HG02642 (cell line): Measurements from ENCODE around the gene ZNF665.
"Not testable (repeated sequence)": the region's sequence is repeated elsewhere in the genome, so short reads cannot be mapped to it uniquely, and the experiment has no call there.

Experiments
- ATAC-seq: cut with Tn5 transposase; IDR thresholded peaks from one replicate; pipeline ENCODE4 v1.9.1; 2021; ENCODE audit warnings: mild to moderate bottlenecking; ENCODE audit not compliant: unreplicated experiment, poor library complexity

The ZNF665 gene

GRCh38 chr19:53192771-53193534, at the start of gene ZNF665:
TSS of gene ZNF665 (minus strand) at chr19:53193358. CDS start at chr19:53182898, 10,460 bp downstream.
- ATAC-seq: peak; percentile 71

GRCh38 chr19:53237114-53237777, 44.1 kb upstream of the ZNF665 start:
- ATAC-seq: no peak

- ATAC-seq: no peak
Measured at GRCh38 chr19:53224606-53225005, 31.4 kb upstream of the ZNF665 start.

GRCh38 chr19:53222716-53223115, 29.6 kb upstream of the ZNF665 start:
- not testable (repeated sequence) for ATAC-seq

GRCh38 chr19:53212703-53213320, 19.7 kb upstream of the ZNF665 start:
- no peak for ATAC-seq

GRCh38 chr19:53211554-53211953, 18.4 kb upstream of the ZNF665 start:
- not testable (repeated sequence) for ATAC-seq

GRCh38 chr19:53196777-53197396, 3.7 kb upstream of the ZNF665 start:
- peak; percentile 60 for ATAC-seq

GRCh38 chr19:53195265-53195903, 2.2 kb upstream of the ZNF665 start:
- ATAC-seq: no peak

GRCh38 chr19:53193535-53194222, 521 bp upstream of the ZNF665 start:
- ATAC-seq: peak; percentile 6

- ATAC-seq: no peak
Measured at GRCh38 chr19:53190253-53190652, 2.9 kb downstream of the ZNF665 start.

GRCh38 chr19:53189691-53190198, 3.4 kb downstream of the ZNF665 start:
- ATAC-seq: not testable (repeated sequence)

- ATAC-seq: not testable (repeated sequence)
Measured at GRCh38 chr19:53185155-53185882, 7.8 kb downstream of the ZNF665 start.

- no peak for ATAC-seq
Measured at GRCh38 chr19:53183146-53183764, 9.9 kb downstream of the ZNF665 start.

GRCh38 chr19:53182202-53182601, 11.0 kb downstream of the ZNF665 start:
- ATAC-seq: no peak

- ATAC-seq: no peak
Measured at GRCh38 chr19:53177986-53178385, 15.2 kb downstream of the ZNF665 start.

- no peak for ATAC-seq
Measured at GRCh38 chr19:53172889-53173288, 20.3 kb downstream of the ZNF665 start.

- ATAC-seq: no peak
Measured at GRCh38 chr19:53165691-53166091, 27.5 kb downstream of the ZNF665 start.

- no peak for ATAC-seq
Measured at GRCh38 chr19:53161123-53161522, 32.0 kb downstream of the ZNF665 start.
